Ishikawa (cell line): ENCODE data around the gene FGF12.

Experiments used
- CEBPB ChIP-seq: IDR thresholded peaks from 2 replicates; pipeline ENCODE4 v1.6.1; 2012
- CREB1 ChIP-seq: IDR thresholded peaks from 2 replicates; pipeline ENCODE4 v1.6.1; 2012; ENCODE audit warnings: low read depth
- EGR1 ChIP-seq: IDR thresholded peaks from 2 replicates; pipeline ENCODE4 v1.6.1; 2012
- EP300 ChIP-seq: IDR thresholded peaks from 2 replicates; pipeline ENCODE4 v1.6.1; 2012; ENCODE audit warnings: borderline replicate concordance
- FOXM1 ChIP-seq: IDR thresholded peaks from 2 replicates; pipeline ENCODE4 v1.6.1; 2012; ENCODE audit warnings: low read depth, borderline replicate concordance
- MAX ChIP-seq: IDR thresholded peaks from 2 replicates; pipeline ENCODE4 v1.6.1; 2012
- NFIC ChIP-seq: IDR thresholded peaks from 2 replicates; pipeline ENCODE4 v1.6.1; 2012
- RAD21 ChIP-seq: IDR thresholded peaks from 2 replicates; pipeline ENCODE4 v1.6.1; 2012; ENCODE audit warnings: low read depth
- REST ChIP-seq: IDR thresholded peaks from 2 replicates; pipeline ENCODE4 v1.6.1; 2012; ENCODE audit warnings: low read depth, mild to moderate bottlenecking
- TAF1 ChIP-seq: IDR thresholded peaks from 2 replicates; pipeline ENCODE4 v1.6.1; 2012; ENCODE audit warnings: low read depth, mild to moderate bottlenecking
- TCF12 ChIP-seq: IDR thresholded peaks from 2 replicates; pipeline ENCODE4 v1.6.1; 2012; ENCODE audit warnings: low read depth
- TEAD4 ChIP-seq: IDR thresholded peaks from 2 replicates; pipeline ENCODE4 v1.6.1; 2012
- USF1 ChIP-seq: IDR thresholded peaks from 2 replicates; pipeline ENCODE4 v1.6.1; 2012
- YY1 ChIP-seq: IDR thresholded peaks from 2 replicates; pipeline ENCODE4 v1.6.1; 2012; ENCODE audit warnings: low read depth
- ZBTB7A ChIP-seq: IDR thresholded peaks from 2 replicates; pipeline ENCODE4 v1.6.1; 2012; ENCODE audit warnings: low read depth

Gene FGF12

GRCh38 chr3:192715126-192715525 is 12.2 kb downstream of the FGF12 start:
- no peak for TF ChIP-seq RAD21
- TF ChIP-seq FOXM1 = no peak
- TF ChIP-seq YY1 = no peak
- no peak for TF ChIP-seq CEBPB
- TF ChIP-seq CREB1 = no peak

- no peak for TF ChIP-seq EGR1
- no peak for TF ChIP-seq YY1
- no peak for TF ChIP-seq TEAD4
- TF ChIP-seq TAF1 = no peak
- no peak for TF ChIP-seq RAD21
- no peak for TF ChIP-seq REST
- TF ChIP-seq USF1 = no peak
- TF ChIP-seq MAX = no peak
- no peak for TF ChIP-seq FOXM1
- no peak for TF ChIP-seq CEBPB
Observed at GRCh38 chr3:192710366-192710765, 17.0 kb downstream of the FGF12 start.

- TF ChIP-seq RAD21 = no peak
- TF ChIP-seq CEBPB = no peak
- no peak for TF ChIP-seq MAX
- TF ChIP-seq EP300 = no peak
- TF ChIP-seq TAF1 = no peak
- no peak for TF ChIP-seq TEAD4
- no peak for TF ChIP-seq CREB1
- TF ChIP-seq USF1 = no peak
- no peak for TF ChIP-seq ZBTB7A
- no peak for TF ChIP-seq REST
- no peak for TF ChIP-seq YY1
- TF ChIP-seq TCF12 = no peak
- no peak for TF ChIP-seq FOXM1
- no peak for TF ChIP-seq EGR1
- no peak for TF ChIP-seq NFIC
Observed at GRCh38 chr3:192706272-192706671, 21.1 kb downstream of the FGF12 start.

GRCh38 chr3:192700885-192701284 is 26.5 kb downstream of the FGF12 start:
- TF ChIP-seq EP300 (no peak), NFIC (no peak), RAD21 (no peak), ZBTB7A (no peak), TCF12 (no peak), FOXM1 (no peak), REST (no peak), CEBPB (no peak), MAX (no peak), USF1 (no peak), CREB1 (no peak), EGR1 (no peak), TEAD4 (no peak), TAF1 (no peak), YY1 (no peak)
